Heart right ventricle (tissue), 16 donors: ENCODE data around the gene MAB21L4. TPM values are rescaled to one million over a fixed set of nuclear protein-coding genes. Genes with fewer than 3 reads are reported as not detected.

Experiments used
- ATAC-seq, 8 donors: fragments of 200-7000 bp; cut with Tn5 transposase; one replicate each; pipeline ENCODE4 v1.9.1; 2020; ENCODE audit warnings: mild to moderate bottlenecking in 8 of 8, moderate library complexity in 8 of 8, moderate number of reproducible peaks in 1 of 8
- DNase-seq, 2 donors: peaks; one replicate each; pipeline ENCODE4 v3.0.0-alpha.2; 2020
- H3K27ac ChIP-seq, 10 donors: fragments of 200-600 bp; sonication (generic) in 2 of 10; one replicate each; pipeline versions ENCODE4 v1.5.0 to v1.8.0; 2020 to 2022; ENCODE audit warnings: mild to moderate bottlenecking in 3 of 10
- H3K27me3 ChIP-seq, 7 donors: fragments of 200-600 bp; one replicate each; pipeline ENCODE4 v1.8.0; 2021 to 2022; ENCODE audit warnings: mild to moderate bottlenecking in 2 of 7
- H3K36me3 ChIP-seq, 9 donors: fragments of 200-600 bp; sonication (generic) in 1 of 9; one replicate each; pipeline versions ENCODE4 v1.5.0 to v1.8.0; 2020 to 2022; ENCODE audit warnings: mild to moderate bottlenecking in 2 of 9
- H3K4me1 ChIP-seq, 9 donors: fragments of 200-600 bp; sonication (generic) in 1 of 9; one replicate each; pipeline versions ENCODE4 v1.5.0 to v1.8.0; 2020 to 2022; ENCODE audit warnings: mild to moderate bottlenecking in 4 of 9
- H3K4me3 ChIP-seq, 10 donors: fragments of 200-600 bp; sonication (generic) in 2 of 10; one replicate each; pipeline versions ENCODE4 v1.5.0 to v1.8.0; 2020 to 2022; ENCODE audit warnings: mild to moderate bottlenecking in 7 of 10, moderate library complexity in 2 of 10
- H3K9me3 ChIP-seq, 11 donors: fragments of 200-600 bp in 10 of 11; sonication (generic) in 2 of 11; one replicate each; pipeline versions ENCODE4 v1.5.0 to v1.8.0; 2013 to 2022; ENCODE audit warnings: mild to moderate bottlenecking in 2 of 11, control low read depth in 1 of 11, moderate library complexity in 1 of 11
- CTCF ChIP-seq, 9 donors: fragments of 200-600 bp; sonication (generic) in 2 of 9; IDR thresholded peaks; one replicate each; pipeline versions ENCODE4 v1.5.0 to v1.8.0; 2021 to 2022; ENCODE audit warnings: antibody characterized with exemption in 9 of 9, mild to moderate bottlenecking in 5 of 9, moderate library complexity in 1 of 9
- WGBS, 2 donors: extraction: QIAGEN DNeasy Blood & Tissue Kit; methylation state at CpG; one replicate each; pipeline ENCODE4 v1.1.7; 2013; ENCODE audit warnings: inconsistent platforms in 1 of 2; 5-methylcytosine and 5-hydroxymethylcytosine counted together
- intact Hi-C, 10 donors: fragments of 100-400 bp; cut with DNase I; formaldehyde crosslinking; loops; one replicate each; pipeline versions ENCODE4 v1.11.1 to v1.14.2; 2022
- polyA plus RNA-seq, 2 donors: library from polyadenylated mRNA; stranded (reverse); fragments of 200-250 nt; gene quantifications; one replicate each; pipeline ENCODE4 v1.2.3, GENCODE V29; 2013
- total RNA-seq, 10 donors: library from RNA; stranded (reverse); fragmentation: NEBNext Ultra II Directional in 3 of 10; extraction: Animal tissue kit (Norgen Biotek cat#: 25700) in 3 of 10; gene quantifications; one replicate each; pipeline versions ENCODE4 v1.2.1 to v1.2.4, GENCODE V29; 2021 to 2023
- donor health status: Arrhythmogenic right ventricular cardiomyopathy.
- donor health status: ischemic (EF 13 %, LVEDD 7.1; RV severe dilation, severe dysfunction).
- donor health status: healthy with polysubstance abuse.
- donor health status: DM: no; HTN: yes; CAD: no.
- donor health status: DM: no; HTN: no; CAD: no.
- donor health status: ischemic (EF 25% LVEDD 6.9; RV normal size, moderate dysfunction).
- donor health status: ischemic (EF 25% LVEDD 5.7; RV mildly dilated, moderate dysfunction).
- donor health status: healthy.
- donor health status: DM: yes; HTN: yes; CAD: no.
- donor health status: Ischemic cardiomyopathy.
- donor health status: ischemic (EF 35%, LVEDD 5.7; RV mildly dilated, moderate dysfunction).
- donor health status: nonischemic (EF 11% LVEDD 7.7; RV severe dilation, severe dysfunction).
- donor health status: DM: yes; HTN: yes; CAD: no.
- donor health status: PGD.
- donor health status: ischemic (EF 29% LVEDD 5.4; RV normal size, mild dysfunction).
- donor health status: nonischemic (EF 23%, LVEDD 6.1; RV moderate dilation, normal function).

Gene MAB21L4
- total and polyA plus RNA-seq, 12 donors = 0.06 to 0.32 (median 0.29) TPM; not detected in 9

- H3K4me1 ChIP-seq = no peaks in the 10 kb centered on the region
- no peak for TF ChIP-seq CTCF (IDR thresholded peaks at IDR 0.05)
Measured at GRCh38 chr2:240878341-240878936, 17.5 kb downstream of the MAB21L4 start.

GRCh38 chr2:240877460-240878340 lies 18.3 kb downstream of the MAB21L4 start:
- DNase-seq (peak in 1 of 2 donors; percentile 9), ATAC-seq (no peak)
- intact Hi-C loops = loop anchor here in 1 of 10 donors (10.0 kb wide), 1 partner anchor 587 kb away; no protein-coding TSS in a partner anchor
- H3K27ac ChIP-seq = no peak overlapping the region
- no peaks in the 10 kb centered on the region for H3K9me3 ChIP-seq
- 88 to 91% methylated on average over 40 of the region's 40 CpGs for WGBS, 2 donors
- TF ChIP-seq CTCF (IDR thresholded peaks at IDR 0.05) = no peak
- no peak overlapping the region for H3K4me3 ChIP-seq
- no peaks in the 10 kb centered on the region for H3K27me3 ChIP-seq
- H3K4me1 ChIP-seq = no peaks in the 10 kb centered on the region
- no peaks in the 10 kb centered on the region for H3K36me3 ChIP-seq

More at GRCh38 chr2:240878341-240878936, 17.5 kb downstream of the MAB21L4 start:
- H3K27me3 ChIP-seq = no peaks in the 10 kb centered on the region
- H3K36me3 ChIP-seq = no peaks in the 10 kb centered on the region
- intact Hi-C loops = loop anchor here in 1 of 10 donors (10.0 kb wide), 1 partner anchor 586 kb away; no protein-coding TSS in a partner anchor
- H3K4me3 ChIP-seq = no peak overlapping the region
- DNase-seq (no peak), ATAC-seq (no peak)
- WGBS, 2 donors = 87% methylated on average over 16 to 18 of the region's 18 CpGs
- no peak overlapping the region for H3K27ac ChIP-seq
- no peaks in the 10 kb centered on the region for H3K9me3 ChIP-seq

- WGBS, 2 donors = 76 to 81% methylated on average over 18 of the region's 18 CpGs
- intact Hi-C loops = loop anchor here in 1 of 10 donors (10.0 kb wide), 1 partner anchor 588 kb away; no protein-coding TSS in a partner anchor
- DNase-seq = peak in 1 of 2 donors; percentile 14
- Histone ChIP-seq H3K4me3 (no peak overlapping the region), H3K9me3 (no peaks in the 10 kb centered on the region), H3K27me3 (no peaks in the 10 kb centered on the region), H3K36me3 (no peaks in the 10 kb centered on the region), H3K27ac (no peak overlapping the region), H3K4me1 (no peaks in the 10 kb centered on the region)
- peak in 4 of 8 donors; percentile 17 to 39 (median 18) for ATAC-seq
- TF ChIP-seq CTCF (IDR thresholded peaks at IDR 0.05) = no peak
Measured at GRCh38 chr2:240876475-240877251, 19.3 kb downstream of the MAB21L4 start.

GRCh38 chr2:240876035-240876474 lies 19.9 kb downstream of the MAB21L4 start:
- Histone ChIP-seq H3K27me3 (no peaks in the 10 kb centered on the region), H3K4me3 (no peak overlapping the region), H3K4me1 (no peaks in the 10 kb centered on the region), H3K36me3 (no peaks in the 10 kb centered on the region), H3K27ac (no peak overlapping the region), H3K9me3 (no peaks in the 10 kb centered on the region)
- WGBS, 2 donors = 67 to 68% methylated on average over 7 of the region's 7 CpGs
- intact Hi-C loops = loop anchor here in 1 of 10 donors (10.0 kb wide), 1 partner anchor 589 kb away; no protein-coding TSS in a partner anchor
- peak in 1 of 2 donors; percentile 7 for DNase-seq
- ATAC-seq = peak in 1 of 8 donors; percentile 7
- TF ChIP-seq CTCF (IDR thresholded peaks at IDR 0.05) = no peak
